ENCODE data around the gene ZDHHC7.

Gene ZDHHC7

GRCh38 chr16:85040685-85041084 is 29.4 kb upstream of the ZDHHC7 start:
- no peaks in the 10 kb centered on the region for H3K27me3 ChIP-seq (replicated peaks)
- H3K36me3 ChIP-seq (replicated peaks) = no peaks in the 10 kb centered on the region
- TF ChIP-seq, protein P1, sequence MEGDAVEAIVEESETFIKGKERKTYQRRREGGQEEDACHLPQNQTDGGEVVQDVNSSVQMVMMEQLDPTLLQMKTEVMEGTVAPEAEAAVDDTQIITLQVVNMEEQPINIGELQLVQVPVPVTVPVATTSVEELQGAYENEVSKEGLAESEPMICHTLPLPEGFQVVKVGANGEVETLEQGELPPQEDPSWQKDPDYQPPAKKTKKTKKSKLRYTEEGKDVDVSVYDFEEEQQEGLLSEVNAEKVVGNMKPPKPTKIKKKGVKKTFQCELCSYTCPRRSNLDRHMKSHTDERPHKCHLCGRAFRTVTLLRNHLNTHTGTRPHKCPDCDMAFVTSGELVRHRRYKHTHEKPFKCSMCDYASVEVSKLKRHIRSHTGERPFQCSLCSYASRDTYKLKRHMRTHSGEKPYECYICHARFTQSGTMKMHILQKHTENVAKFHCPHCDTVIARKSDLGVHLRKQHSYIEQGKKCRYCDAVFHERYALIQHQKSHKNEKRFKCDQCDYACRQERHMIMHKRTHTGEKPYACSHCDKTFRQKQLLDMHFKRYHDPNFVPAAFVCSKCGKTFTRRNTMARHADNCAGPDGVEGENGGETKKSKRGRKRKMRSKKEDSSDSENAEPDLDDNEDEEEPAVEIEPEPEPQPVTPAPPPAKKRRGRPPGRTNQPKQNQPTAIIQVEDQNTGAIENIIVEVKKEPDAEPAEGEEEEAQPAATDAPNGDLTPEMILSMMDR (IDR thresholded peaks at IDR 0.05; ENCODE audit: low read depth, low read length, missing control alignments) = no peak
- H3K4me3 ChIP-seq (ENCODE audit: low read depth, low read length) = no peak overlapping the region
- in situ Hi-C loops (cut with HindIII; ENCODE audit: low pct_ligation_motif_present, low sequenced_read_pairs) = no loop called here
- H3K27ac ChIP-seq = no peak overlapping the region
- DNase-seq = no peak

DNA sequence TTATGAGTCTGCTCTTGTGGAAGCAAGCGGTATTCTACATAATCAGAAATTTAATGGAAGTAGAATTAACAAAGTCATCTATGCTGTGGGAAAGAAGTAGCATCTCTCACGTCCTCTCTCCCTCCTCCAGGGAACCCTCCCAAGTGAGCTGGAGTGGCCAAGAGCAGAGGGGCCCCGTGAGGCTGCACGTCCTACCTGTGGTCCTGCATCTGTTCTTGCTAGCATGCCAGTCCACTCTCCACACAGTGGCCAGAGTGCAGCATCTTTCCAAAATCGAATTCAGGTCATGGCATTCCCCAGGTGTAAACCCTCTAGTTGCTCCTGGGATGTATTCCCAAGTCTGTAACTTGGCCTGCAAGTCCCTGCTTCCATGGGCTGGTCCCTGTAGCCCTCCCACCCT is 26.4 kb upstream of the ZDHHC7 start:
- TF ChIP-seq, protein P1 (IDR thresholded peaks at IDR 0.05; ENCODE audit: low read depth, low read length, missing control alignments) = no peak
- no peaks in the 10 kb centered on the region for H3K36me3 ChIP-seq (replicated peaks)
- no peak overlapping the region for H3K4me3 ChIP-seq (ENCODE audit: low read depth, low read length)
- no peak for DNase-seq
- no peak overlapping the region for H3K27ac ChIP-seq
- no peaks in the 10 kb centered on the region for H3K27me3 ChIP-seq (replicated peaks)
- in situ Hi-C loops (cut with HindIII; ENCODE audit: low pct_ligation_motif_present, low sequenced_read_pairs) = no loop called here

GRCh38 chr16:85037050-85037410 is 25.7 kb upstream of the ZDHHC7 start:
- Histone ChIP-seq H3K27ac (peak overlapping the region; percentile 12), H3K4me3 (ENCODE audit: low read depth, low read length) (no peak overlapping the region), H3K27me3 (replicated peaks) (no peaks in the 10 kb centered on the region), H3K36me3 (replicated peaks) (no peaks in the 10 kb centered on the region)
- peak; percentile 82 for DNase-seq
- TF ChIP-seq, protein P1 (IDR thresholded peaks at IDR 0.05; ENCODE audit: low read depth, low read length, missing control alignments) = no peak
- in situ Hi-C loops (cut with HindIII; ENCODE audit: low pct_ligation_motif_present, low sequenced_read_pairs) = no loop called here

GRCh38 chr16:85036236-85037049 is 25.1 kb upstream of the ZDHHC7 start:
- Histone ChIP-seq H3K4me3 (ENCODE audit: low read depth, low read length) (no peak overlapping the region), H3K27ac (no peak overlapping the region), H3K36me3 (replicated peaks) (no peaks in the 10 kb centered on the region), H3K27me3 (replicated peaks) (no peaks in the 10 kb centered on the region)
- TF ChIP-seq, protein P1 (IDR thresholded peaks at IDR 0.05; ENCODE audit: low read depth, low read length, missing control alignments) = no peak
- in situ Hi-C loops (cut with HindIII; ENCODE audit: low pct_ligation_motif_present, low sequenced_read_pairs) = no loop called here
- no peak for DNase-seq

- Histone ChIP-seq H3K27ac (no peak overlapping the region), H3K27me3 (replicated peaks) (no peaks in the 10 kb centered on the region), H3K36me3 (replicated peaks) (no peaks in the 10 kb centered on the region), H3K4me3 (ENCODE audit: low read depth, low read length) (no peak overlapping the region)
- in situ Hi-C loops (cut with HindIII; ENCODE audit: low pct_ligation_motif_present, low sequenced_read_pairs) = no loop called here
- TF ChIP-seq, protein P1 (IDR thresholded peaks at IDR 0.05; ENCODE audit: low read depth, low read length, missing control alignments) = no peak
- no peak for DNase-seq
Observed at GRCh38 chr16:85034591-85035433, 23.5 kb upstream of the ZDHHC7 start.

Data from brain microvascular endothelial cell (primary cell).